ENCODE measurements around the gene PLPPR2.

PLPPR2 gene

DNA sequence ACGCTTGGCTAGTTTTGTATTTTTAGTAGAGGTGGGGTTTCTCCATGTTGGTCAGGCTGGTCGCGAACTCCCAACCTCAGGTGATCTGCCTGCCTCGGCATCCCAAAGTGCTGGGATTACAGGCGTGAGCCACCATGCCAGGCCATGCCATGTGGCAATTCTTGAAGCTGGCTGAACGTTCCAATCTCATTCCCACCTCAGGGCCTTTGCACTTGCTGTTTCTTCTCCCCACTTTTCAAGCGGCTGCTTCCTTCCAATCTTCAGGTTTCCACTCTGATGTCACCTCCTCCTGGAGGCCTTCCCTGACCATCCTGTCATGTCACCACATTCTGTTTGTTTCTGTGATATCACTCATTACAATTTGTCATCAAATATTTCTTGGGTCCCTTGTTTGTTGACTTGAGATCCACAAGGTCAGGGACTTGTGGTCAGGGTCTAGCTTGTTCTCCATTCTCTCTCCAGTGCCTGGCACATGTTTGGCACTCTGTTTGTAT lies 24.7 kb downstream of the PLPPR2 start:
- H4K20me1 ChIP-seq (ENCODE audit: insufficient read depth, low read length, poor library complexity, severe bottlenecking), result peaks cover 5% of the 10 kb centered on the region
- peaks cover 15% of the 10 kb centered on the region; the same call in 1 of the 2 replicates for H3K79me2 ChIP-seq (ENCODE audit: insufficient read depth, low read length)
- no peaks in the 10 kb centered on the region for H3F3A ChIP-seq (ENCODE audit: low read depth)
- TF ChIP-seq, protein P1, sequence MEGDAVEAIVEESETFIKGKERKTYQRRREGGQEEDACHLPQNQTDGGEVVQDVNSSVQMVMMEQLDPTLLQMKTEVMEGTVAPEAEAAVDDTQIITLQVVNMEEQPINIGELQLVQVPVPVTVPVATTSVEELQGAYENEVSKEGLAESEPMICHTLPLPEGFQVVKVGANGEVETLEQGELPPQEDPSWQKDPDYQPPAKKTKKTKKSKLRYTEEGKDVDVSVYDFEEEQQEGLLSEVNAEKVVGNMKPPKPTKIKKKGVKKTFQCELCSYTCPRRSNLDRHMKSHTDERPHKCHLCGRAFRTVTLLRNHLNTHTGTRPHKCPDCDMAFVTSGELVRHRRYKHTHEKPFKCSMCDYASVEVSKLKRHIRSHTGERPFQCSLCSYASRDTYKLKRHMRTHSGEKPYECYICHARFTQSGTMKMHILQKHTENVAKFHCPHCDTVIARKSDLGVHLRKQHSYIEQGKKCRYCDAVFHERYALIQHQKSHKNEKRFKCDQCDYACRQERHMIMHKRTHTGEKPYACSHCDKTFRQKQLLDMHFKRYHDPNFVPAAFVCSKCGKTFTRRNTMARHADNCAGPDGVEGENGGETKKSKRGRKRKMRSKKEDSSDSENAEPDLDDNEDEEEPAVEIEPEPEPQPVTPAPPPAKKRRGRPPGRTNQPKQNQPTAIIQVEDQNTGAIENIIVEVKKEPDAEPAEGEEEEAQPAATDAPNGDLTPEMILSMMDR (conservative IDR thresholded peaks at IDR 0.05; ENCODE audit: low read length), result no peak
- no peak for TF ChIP-seq EZH2phosphoT487 (IDR thresholded peaks at IDR 0.05; ENCODE audit: borderline replicate concordance)
- no peak overlapping the region for H3K4me3 ChIP-seq (ENCODE audit: low read length, poor library complexity, severe bottlenecking)
- no peaks in the 10 kb centered on the region for H3K36me3 ChIP-seq (ENCODE audit: insufficient read depth, low read length)
- peaks cover 41% of the 10 kb centered on the region for H3K4me1 ChIP-seq (ENCODE audit: insufficient read depth, low read length, poor library complexity, severe bottlenecking)
- H3K4me2 ChIP-seq (ENCODE audit: low read depth, low read length, poor library complexity, severe bottlenecking), result no peak overlapping the region
- H3K9me3 ChIP-seq (ENCODE audit: insufficient read depth, low read depth, low read length), result no peaks in the 10 kb centered on the region
- H3K9ac ChIP-seq (ENCODE audit: low read depth, low read length, poor library complexity, severe bottlenecking), result no peak overlapping the region
- H2AFZ ChIP-seq (ENCODE audit: low read length), result no peak overlapping the region
- no peaks in the 10 kb centered on the region for H3K27me3 ChIP-seq (ENCODE audit: insufficient read depth, low read length, poor library complexity, severe bottlenecking)
- H3K9me2 ChIP-seq (replicated peaks; ENCODE audit: low read depth, low read length), result no peaks in the 10 kb centered on the region

DNA sequence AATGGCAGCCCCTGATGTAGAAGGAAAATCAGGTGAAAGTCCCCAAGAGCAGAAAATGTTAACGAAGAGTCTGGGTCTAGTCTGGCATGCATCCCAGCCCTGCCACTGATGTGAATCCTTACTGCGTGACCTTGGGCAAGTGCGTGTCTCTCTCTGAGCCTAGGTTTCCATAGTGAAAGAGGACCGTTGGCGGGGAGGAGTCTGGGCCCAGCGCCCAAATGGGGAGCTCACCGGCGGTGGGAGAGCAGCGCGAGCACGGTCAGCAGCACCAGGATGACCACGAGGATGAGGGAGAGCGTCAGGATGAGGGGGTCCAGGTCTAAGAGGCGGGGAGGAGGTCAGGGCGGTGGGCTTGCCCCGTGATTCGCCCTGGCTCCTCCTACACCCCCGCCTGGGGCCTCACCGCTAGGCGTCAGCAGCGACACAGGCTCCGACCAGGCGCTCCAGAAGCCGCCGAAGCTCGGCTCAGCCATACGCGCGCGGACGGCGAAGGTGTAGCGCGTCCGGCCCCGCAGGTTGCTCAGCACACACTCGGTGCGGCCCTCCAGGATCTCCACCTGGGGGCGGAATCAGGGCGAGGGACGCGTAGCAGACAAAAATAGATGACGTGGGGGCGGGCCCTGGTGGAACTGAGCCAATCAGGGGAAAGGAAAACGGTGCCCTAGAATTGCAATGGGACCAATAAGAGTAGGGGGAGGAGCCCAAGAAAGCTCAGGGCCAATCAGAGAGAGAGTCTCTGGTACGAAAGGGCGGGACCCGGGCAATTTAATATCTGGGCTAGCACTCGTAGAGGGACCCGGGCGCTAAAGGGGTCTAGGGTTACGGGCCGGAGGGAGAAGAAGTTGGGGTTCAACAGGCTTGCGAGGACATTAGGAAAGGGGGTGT lies 25.7 kb downstream of the PLPPR2 start:
- Histone ChIP-seq H3K4me1 (ENCODE audit: insufficient read depth, low read length, poor library complexity, severe bottlenecking) (peaks cover 39% of the 10 kb centered on the region), H3K79me2 (ENCODE audit: insufficient read depth, low read length) (peaks cover 11% of the 10 kb centered on the region; the same call in 1 of the 2 replicates), H3K4me3 (ENCODE audit: low read length, poor library complexity, severe bottlenecking) (no peak overlapping the region), H3K27me3 (ENCODE audit: insufficient read depth, low read length, poor library complexity, severe bottlenecking) (no peaks in the 10 kb centered on the region), H3K36me3 (ENCODE audit: insufficient read depth, low read length) (no peaks in the 10 kb centered on the region), H3K4me2 (ENCODE audit: low read depth, low read length, poor library complexity, severe bottlenecking) (no peak overlapping the region), H3F3A (ENCODE audit: low read depth) (no peaks in the 10 kb centered on the region), H3K9me2 (replicated peaks; ENCODE audit: low read depth, low read length) (no peaks in the 10 kb centered on the region), H3K9me3 (ENCODE audit: insufficient read depth, low read depth, low read length) (no peaks in the 10 kb centered on the region), H3K9ac (ENCODE audit: low read depth, low read length, poor library complexity, severe bottlenecking) (no peak overlapping the region), H2AFZ (ENCODE audit: low read length) (no peak overlapping the region), H4K20me1 (ENCODE audit: insufficient read depth, low read length, poor library complexity, severe bottlenecking) (peaks cover 5% of the 10 kb centered on the region)
- TF ChIP-seq, protein P1 (conservative IDR thresholded peaks at IDR 0.05; ENCODE audit: low read length), result no peak
- TF ChIP-seq EZH2phosphoT487 (IDR thresholded peaks at IDR 0.05; ENCODE audit: borderline replicate concordance), result no peak

DNA sequence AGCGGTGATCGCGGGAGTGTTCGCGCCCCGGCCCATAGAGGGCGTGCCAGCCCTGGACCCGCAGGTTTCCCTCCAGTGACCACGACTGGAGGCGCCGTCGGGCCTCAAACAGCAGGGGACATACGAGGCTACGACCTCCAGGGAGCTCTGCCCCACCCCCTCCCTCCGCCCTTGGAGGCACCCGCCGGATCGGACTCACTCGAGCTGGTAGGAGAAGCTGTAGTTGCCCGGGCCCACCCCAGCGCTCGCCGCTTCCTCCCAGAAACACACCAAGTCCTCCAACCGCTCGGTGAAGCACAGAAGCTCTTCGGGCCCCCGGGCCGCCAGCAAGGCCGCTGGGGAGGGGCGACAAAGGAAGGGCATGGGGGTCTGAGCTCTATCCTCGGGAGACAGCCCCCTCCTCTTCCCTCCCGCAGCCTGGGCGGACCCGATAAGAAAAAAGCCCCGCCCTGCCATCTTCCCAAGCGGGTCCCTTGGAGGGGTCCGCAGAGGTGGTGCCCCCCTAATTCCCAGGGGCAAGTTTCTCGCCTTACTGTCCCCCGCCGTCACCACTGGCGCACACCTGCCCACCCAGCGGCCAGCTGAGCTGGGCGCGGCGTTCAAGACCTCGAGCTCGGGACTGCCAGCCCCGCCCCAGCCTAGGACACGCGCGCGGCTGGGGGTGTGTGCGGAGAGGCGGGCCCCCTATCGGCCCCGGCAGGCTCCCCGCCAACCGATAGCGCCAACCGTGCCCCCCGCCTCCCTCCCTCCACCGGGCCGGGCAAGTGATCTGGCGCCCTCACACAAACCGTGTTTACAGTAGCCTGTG lies 27.9 kb downstream of the PLPPR2 start:
- H4K20me1 ChIP-seq (ENCODE audit: insufficient read depth, low read length, poor library complexity, severe bottlenecking), result peaks cover 5% of the 10 kb centered on the region
- H3K4me2 ChIP-seq (ENCODE audit: low read depth, low read length, poor library complexity, severe bottlenecking), result peak overlapping the region; percentile 93
- H3K4me1 ChIP-seq (ENCODE audit: insufficient read depth, low read length, poor library complexity, severe bottlenecking), result peaks cover 18% of the 10 kb centered on the region
- TF ChIP-seq, protein P1 (conservative IDR thresholded peaks at IDR 0.05; ENCODE audit: low read length), result peak; percentile 73
- TF ChIP-seq EZH2phosphoT487 (IDR thresholded peaks at IDR 0.05; ENCODE audit: borderline replicate concordance), result no peak
- H2AFZ ChIP-seq (ENCODE audit: low read length), result peak overlapping the region; percentile 95
- H3K36me3 ChIP-seq (ENCODE audit: insufficient read depth, low read length), result no peaks in the 10 kb centered on the region
- H3K9ac ChIP-seq (ENCODE audit: low read depth, low read length, poor library complexity, severe bottlenecking), result peak overlapping the region; percentile 91
- no peaks in the 10 kb centered on the region for H3K9me2 ChIP-seq (replicated peaks; ENCODE audit: low read depth, low read length)
- no peaks in the 10 kb centered on the region for H3F3A ChIP-seq (ENCODE audit: low read depth)
- no peaks in the 10 kb centered on the region for H3K9me3 ChIP-seq (ENCODE audit: insufficient read depth, low read depth, low read length)
- H3K79me2 ChIP-seq (ENCODE audit: insufficient read depth, low read length), result no peaks in the 10 kb centered on the region
- H3K27me3 ChIP-seq (ENCODE audit: insufficient read depth, low read length, poor library complexity, severe bottlenecking), result no peaks in the 10 kb centered on the region
- H3K4me3 ChIP-seq (ENCODE audit: low read length, poor library complexity, severe bottlenecking), result peak overlapping the region; percentile 90

Measured in Loucy (cell line).